ENCODE data around the gene MDM1. TPM values are rescaled to one million over a fixed set of nuclear protein-coding genes. Genes with fewer than 3 reads are reported as not detected.

The MDM1 gene
- polyA plus RNA-seq, 1 donor (not counting 4 experiments of a cell fraction or from before 2014, with no cell fraction given), result 7.5 TPM

GRCh38 chr12:68348419-68348818, 16.3 kb upstream of the MDM1 start:
- TF ChIP-seq EZH2 (IDR thresholded peaks at IDR 0.05; ENCODE audit: low read length) (no peak), CTCF (optimal IDR thresholded peaks at IDR 0.05 in 1 of 3, IDR thresholded peaks at IDR 0.05 in 1 of 3, conservative IDR thresholded peaks at IDR 0.05 in 1 of 3; ENCODE audit: extremely low read depth in 1 of 3, insufficient read depth in 2 of 3, low read length in 3 of 3) (no peak)
- peaks cover 9% of the 10 kb centered on the region for H3K27me3 ChIP-seq (ENCODE audit: control insufficient read depth, extremely low read depth, insufficient read depth, low read length)
- H3K4me1 ChIP-seq (ENCODE audit: control insufficient read depth, extremely low read depth, insufficient read depth, low read length), result peaks cover 17% of the 10 kb centered on the region
- H4K20me1 ChIP-seq (ENCODE audit: control insufficient read depth, extremely low read depth, insufficient read depth, low read length), result no peaks in the 10 kb centered on the region
- no peaks in the 10 kb centered on the region for H3K79me2 ChIP-seq (ENCODE audit: control insufficient read depth, insufficient read depth, low read length)
- H3K36me3 ChIP-seq (ENCODE audit: control insufficient read depth in 2 of 2, extremely low read depth in 1 of 2, insufficient read depth in 2 of 2, low read length in 2 of 2), result no peaks in the 10 kb centered on the region
- H3K4me2 ChIP-seq (ENCODE audit: control insufficient read depth, extremely low read depth, insufficient read depth, low read depth, low read length), result no peak overlapping the region
- H3K9me1 ChIP-seq (ENCODE audit: control insufficient read depth, extremely low read depth, insufficient read depth, low read length), result no peaks in the 10 kb centered on the region
- DNase-seq (ENCODE audit: low read depth, low spot score), result no peak
- H2AFZ ChIP-seq (ENCODE audit: control insufficient read depth, low read length), result no peak overlapping the region
- dilution Hi-C loops (cut with MboI; ENCODE audit: extremely low pct_ligation_motif_present, low sequenced_read_pairs), result no loop called here
- no peak overlapping the region for H3K9ac ChIP-seq (ENCODE audit: control insufficient read depth, extremely low read depth, insufficient read depth, low read length)
- FAIRE-seq, result no peak
- H3K9me3 ChIP-seq (ENCODE audit: control insufficient read depth, low read depth, low read length), result no peaks in the 10 kb centered on the region
- no peak overlapping the region for H3K4me3 ChIP-seq (ENCODE audit: control insufficient read depth in 2 of 3, extremely low read depth in 1 of 3, insufficient read depth in 2 of 3, low read depth in 1 of 3, low read length in 3 of 3)
- H3K27ac ChIP-seq (ENCODE audit: control insufficient read depth, insufficient read depth, low read length), result no peak overlapping the region

- Histone ChIP-seq H3K4me1 (ENCODE audit: control insufficient read depth, extremely low read depth, insufficient read depth, low read length) (peaks cover 6% of the 10 kb centered on the region), H3K27me3 (ENCODE audit: control insufficient read depth, extremely low read depth, insufficient read depth, low read length) (peaks cover 9% of the 10 kb centered on the region), H3K36me3 (ENCODE audit: control insufficient read depth in 2 of 2, extremely low read depth in 1 of 2, insufficient read depth in 2 of 2, low read length in 2 of 2) (no peaks in the 10 kb centered on the region), H3K9ac (ENCODE audit: control insufficient read depth, extremely low read depth, insufficient read depth, low read length) (no peak overlapping the region), H3K9me3 (ENCODE audit: control insufficient read depth, low read depth, low read length) (no peaks in the 10 kb centered on the region), H2AFZ (ENCODE audit: control insufficient read depth, low read length) (no peak overlapping the region), H4K20me1 (ENCODE audit: control insufficient read depth, extremely low read depth, insufficient read depth, low read length) (no peaks in the 10 kb centered on the region), H3K4me3 (ENCODE audit: control insufficient read depth in 2 of 3, extremely low read depth in 1 of 3, insufficient read depth in 2 of 3, low read depth in 1 of 3, low read length in 3 of 3) (no peak overlapping the region), H3K27ac (ENCODE audit: control insufficient read depth, insufficient read depth, low read length) (no peak overlapping the region), H3K4me2 (ENCODE audit: control insufficient read depth, extremely low read depth, insufficient read depth, low read depth, low read length) (no peak overlapping the region), H3K9me1 (ENCODE audit: control insufficient read depth, extremely low read depth, insufficient read depth, low read length) (no peaks in the 10 kb centered on the region), H3K79me2 (ENCODE audit: control insufficient read depth, insufficient read depth, low read length) (no peaks in the 10 kb centered on the region)
- TF ChIP-seq EZH2 (IDR thresholded peaks at IDR 0.05; ENCODE audit: low read length) (no peak), CTCF (optimal IDR thresholded peaks at IDR 0.05 in 1 of 3, IDR thresholded peaks at IDR 0.05 in 1 of 3, conservative IDR thresholded peaks at IDR 0.05 in 1 of 3; ENCODE audit: extremely low read depth in 1 of 3, insufficient read depth in 2 of 3, low read length in 3 of 3) (no peak)
- FAIRE-seq (no peak), DNase-seq (ENCODE audit: low read depth, low spot score) (no peak)
- dilution Hi-C loops (cut with MboI; ENCODE audit: extremely low pct_ligation_motif_present, low sequenced_read_pairs), result no loop called here
Observed at GRCh38 chr12:68345763-68346162, 13.6 kb upstream of the MDM1 start.
